ENCODE data around the gene RRAS2.
A peak's percentile ranks its signal among the peaks of the same experiment; 100 is the strongest.
"Not testable (repeated sequence)": the region's sequence is repeated elsewhere in the genome, so short reads cannot be mapped to it uniquely, and the experiment has no call there.

Gene RRAS2

DNA sequence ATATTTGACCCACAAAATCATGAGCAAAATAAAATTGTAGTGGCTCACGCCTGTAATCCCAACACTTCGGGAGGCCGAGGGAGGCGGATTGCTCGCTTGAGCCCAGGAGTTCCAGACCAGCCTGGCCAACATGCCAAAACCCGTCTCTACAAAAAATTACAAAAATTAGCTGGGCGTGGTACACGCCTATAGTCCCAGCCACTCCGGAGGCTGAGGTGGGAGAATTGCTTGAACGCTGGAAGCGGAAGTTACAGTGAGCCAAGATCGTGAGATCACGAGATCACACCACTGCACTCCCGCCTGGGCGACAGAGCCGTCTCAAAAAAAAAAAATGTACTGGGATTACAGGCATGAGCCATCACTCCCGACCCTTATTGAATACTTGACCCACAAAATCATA is 2.0 kb upstream of the RRAS2 start:
- H3K4me1 Mint-ChIP-seq, result peaks cover 24% of the 10 kb centered on the region
- ATAC-seq (ENCODE audit: low read depth) (no peak), DNase-seq (ENCODE audit: low spot score in 2 of 2) (no peak)
- no peak overlapping the region for H3K27ac Mint-ChIP-seq
- H3K36me3 Mint-ChIP-seq, result peaks cover 5% of the 10 kb centered on the region
- no peaks in the 10 kb centered on the region for H3K9me3 Mint-ChIP-seq
- no peak overlapping the region for H3K4me3 Mint-ChIP-seq
- no peaks in the 10 kb centered on the region for H3K27me3 Mint-ChIP-seq

- Mint-ChIP-seq H3K27ac (peak overlapping the region; percentile 61), H3K9me3 (no peaks in the 10 kb centered on the region), H3K27me3 (no peaks in the 10 kb centered on the region), H3K36me3 (peaks cover 8% of the 10 kb centered on the region), H3K4me3 (peak overlapping the region; percentile 80), H3K4me1 (peaks cover 29% of the 10 kb centered on the region)
- no peak for DNase-seq (ENCODE audit: low spot score in 2 of 2)
- no peak for ATAC-seq (ENCODE audit: low read depth)
Measured at GRCh38 chr11:14359501-14360031, 583 bp upstream of the RRAS2 start.

DNA sequence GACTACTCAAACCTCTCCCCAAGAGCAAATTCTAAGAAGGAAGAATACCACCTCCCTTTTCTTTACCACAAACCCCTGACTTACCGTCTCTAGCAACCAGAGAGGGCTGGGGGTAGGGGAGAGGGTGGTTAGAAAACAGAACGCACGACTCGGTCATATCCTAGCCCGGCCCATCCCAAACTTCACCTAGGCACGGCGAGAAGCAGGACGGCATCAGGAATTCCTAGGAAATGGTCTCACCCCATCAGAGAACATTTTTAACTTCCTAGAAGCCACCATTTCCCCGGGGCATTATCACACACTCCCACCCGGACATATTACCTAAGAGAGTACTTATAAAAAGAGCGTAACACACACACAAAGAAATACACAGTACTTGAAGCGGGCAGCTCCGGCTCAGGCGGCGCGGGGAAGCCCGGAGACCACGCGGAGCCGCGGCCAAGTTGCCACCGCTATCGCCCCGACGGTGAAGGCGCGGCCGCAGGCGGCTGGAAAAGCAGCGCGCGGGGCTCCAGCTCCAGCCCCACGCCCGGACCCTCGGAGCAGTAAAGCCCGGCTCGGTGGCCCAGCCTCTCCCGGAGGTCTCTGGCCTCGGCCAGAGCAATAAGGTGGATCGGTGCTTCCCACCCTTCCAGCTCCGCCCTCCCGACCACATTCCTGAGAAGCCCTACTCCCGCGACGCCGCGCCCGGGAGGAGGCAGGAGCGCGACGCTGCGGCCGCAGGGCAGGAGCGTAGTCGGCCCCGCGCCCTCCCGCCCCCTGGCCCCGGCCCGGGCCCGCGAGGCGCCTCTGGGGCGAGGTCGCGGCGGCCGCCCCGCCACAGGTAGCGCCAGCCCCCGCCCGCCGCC is 878 bp downstream of the RRAS2 start:
- ATAC-seq (ENCODE audit: low read depth) (peak; percentile 51), DNase-seq (ENCODE audit: low spot score in 2 of 2) (peak; percentile 40)
- Mint-ChIP-seq H3K27me3 (no peaks in the 10 kb centered on the region), H3K9me3 (no peaks in the 10 kb centered on the region), H3K4me3 (peak overlapping the region; percentile 98), H3K27ac (peak overlapping the region; percentile 99), H3K4me1 (peaks cover 37% of the 10 kb centered on the region), H3K36me3 (peaks cover 9% of the 10 kb centered on the region)

GRCh38 chr11:14356342-14356741 is 2.6 kb downstream of the RRAS2 start:
- ATAC-seq (ENCODE audit: low read depth), result no peak
- no peaks in the 10 kb centered on the region for H3K9me3 Mint-ChIP-seq
- peak overlapping the region; percentile 49 for H3K4me3 Mint-ChIP-seq
- H3K36me3 Mint-ChIP-seq, result peaks cover 9% of the 10 kb centered on the region
- peaks cover 41% of the 10 kb centered on the region for H3K4me1 Mint-ChIP-seq
- DNase-seq (ENCODE audit: low spot score in 2 of 2), result no peak
- peak overlapping the region; percentile 22 for H3K27ac Mint-ChIP-seq
- no peaks in the 10 kb centered on the region for H3K27me3 Mint-ChIP-seq

DNA sequence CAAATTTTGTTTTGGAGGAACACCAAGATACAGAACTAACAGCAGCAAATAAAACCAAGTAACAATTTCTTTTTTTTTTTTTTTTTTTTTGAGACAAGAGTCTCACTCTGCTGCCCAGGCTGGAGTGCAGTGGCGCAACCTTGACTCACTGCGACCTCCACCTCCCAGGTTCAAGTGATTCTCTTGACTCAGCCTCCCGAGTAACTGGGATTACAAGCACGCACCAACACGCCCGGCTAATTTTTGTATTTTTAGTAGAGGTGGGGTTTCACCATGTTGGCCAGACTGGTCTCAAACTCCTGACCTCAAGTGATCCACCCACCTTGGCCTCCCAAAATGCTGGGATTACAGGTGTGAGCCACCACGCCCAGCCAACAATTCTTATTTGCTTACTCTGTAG is 4.4 kb downstream of the RRAS2 start:
- H3K4me1 Mint-ChIP-seq, result peaks cover 47% of the 10 kb centered on the region
- H3K4me3 Mint-ChIP-seq; DNase-seq (ENCODE audit: low spot score in 2 of 2); H3K27me3 Mint-ChIP-seq; H3K9me3 Mint-ChIP-seq; ATAC-seq (ENCODE audit: low read depth): not testable (repeated sequence)
- peak overlapping the region; percentile 22 for H3K27ac Mint-ChIP-seq
- H3K36me3 Mint-ChIP-seq, result peaks cover 16% of the 10 kb centered on the region

DNA sequence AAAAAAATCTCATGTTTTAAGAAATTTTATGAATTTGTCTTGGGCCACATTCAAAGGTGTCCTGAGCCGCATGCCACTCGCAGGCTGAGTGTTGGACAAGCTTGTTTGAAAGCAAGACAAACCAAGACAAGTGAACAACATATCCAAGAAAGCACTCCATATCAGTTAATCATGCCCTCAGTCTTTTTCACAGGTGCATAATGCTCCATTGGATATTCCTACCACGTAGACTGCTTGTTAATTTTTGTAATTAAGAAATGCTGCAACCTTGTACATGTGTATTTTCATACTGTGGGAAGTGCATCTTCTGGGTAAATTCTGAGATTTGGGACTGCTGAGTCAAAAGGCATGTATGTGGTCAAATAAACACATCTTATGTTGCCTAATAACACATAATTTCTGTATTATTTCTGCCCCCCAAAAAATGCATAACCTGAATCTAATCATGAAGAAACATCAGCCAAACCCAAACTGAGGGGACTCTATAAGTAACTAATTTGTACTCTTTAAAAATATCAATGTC is 8.2 kb downstream of the RRAS2 start:
- H3K4me1 Mint-ChIP-seq, result peaks cover 32% of the 10 kb centered on the region
- peaks cover 17% of the 10 kb centered on the region for H3K36me3 Mint-ChIP-seq
- no peaks in the 10 kb centered on the region for H3K27me3 Mint-ChIP-seq
- no peak for DNase-seq (ENCODE audit: low spot score in 2 of 2)
- H3K27ac Mint-ChIP-seq, result peak overlapping the region; percentile 56
- peaks cover 2% of the 10 kb centered on the region for H3K9me3 Mint-ChIP-seq
- ATAC-seq (ENCODE audit: low read depth), result no peak
- H3K4me3 Mint-ChIP-seq, result no peak overlapping the region

DNA sequence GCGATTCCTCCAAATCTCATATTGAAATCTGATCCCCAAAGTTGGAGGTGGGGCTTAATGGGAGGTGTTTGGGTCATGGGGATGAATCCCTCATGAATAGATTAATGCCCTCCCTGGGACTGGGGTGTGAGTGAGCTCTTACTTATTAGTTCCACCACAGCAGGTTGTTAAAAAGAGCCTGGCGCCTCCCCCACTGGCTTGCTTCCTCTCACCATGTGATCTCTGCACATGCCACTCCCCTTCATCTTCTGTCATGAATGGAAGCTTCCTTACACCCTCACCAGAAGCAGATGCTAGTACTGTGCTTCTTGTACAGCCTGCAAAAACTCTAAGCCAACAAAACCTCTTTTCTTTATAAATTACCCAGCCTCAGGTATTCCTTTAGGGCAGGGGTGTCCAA is 8.8 kb downstream of the RRAS2 start:
- Mint-ChIP-seq H3K9me3 (peaks cover 2% of the 10 kb centered on the region), H3K36me3 (peaks cover 20% of the 10 kb centered on the region), H3K4me3 (peak overlapping the region; percentile 33), H3K27me3 (no peaks in the 10 kb centered on the region), H3K4me1 (peaks cover 35% of the 10 kb centered on the region), H3K27ac (peak overlapping the region; percentile 56)
- no peak for DNase-seq (ENCODE audit: low spot score in 2 of 2)
- peak; percentile 91 for ATAC-seq (ENCODE audit: low read depth)

DNA sequence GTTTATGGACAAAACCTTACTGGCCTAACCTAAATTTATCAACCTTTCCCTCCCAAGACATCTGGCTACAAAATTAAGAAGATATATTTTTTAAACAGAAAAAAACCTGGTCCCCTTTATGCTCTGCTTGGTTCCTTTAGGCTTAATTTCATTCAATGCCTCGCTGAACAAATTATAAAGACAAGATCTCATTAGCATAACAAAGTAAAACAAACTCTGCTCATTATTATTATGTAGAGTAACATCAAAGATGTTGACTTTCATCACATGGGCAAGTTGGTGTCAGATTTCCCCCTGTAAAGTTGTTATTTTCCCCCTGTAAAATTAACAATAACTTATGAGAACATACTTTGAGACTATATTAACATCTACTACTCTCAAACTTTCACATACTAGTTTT is 11.0 kb downstream of the RRAS2 start:
- no peak for DNase-seq (ENCODE audit: low spot score in 2 of 2)
- ATAC-seq (ENCODE audit: low read depth), result no peak
- peaks cover 2% of the 10 kb centered on the region for H3K9me3 Mint-ChIP-seq
- H3K27me3 Mint-ChIP-seq, result no peaks in the 10 kb centered on the region
- peaks cover 23% of the 10 kb centered on the region for H3K36me3 Mint-ChIP-seq
- H3K4me1 Mint-ChIP-seq, result peaks cover 35% of the 10 kb centered on the region
- H3K4me3 Mint-ChIP-seq, result no peak overlapping the region
- H3K27ac Mint-ChIP-seq, result peak overlapping the region; percentile 42

DNA sequence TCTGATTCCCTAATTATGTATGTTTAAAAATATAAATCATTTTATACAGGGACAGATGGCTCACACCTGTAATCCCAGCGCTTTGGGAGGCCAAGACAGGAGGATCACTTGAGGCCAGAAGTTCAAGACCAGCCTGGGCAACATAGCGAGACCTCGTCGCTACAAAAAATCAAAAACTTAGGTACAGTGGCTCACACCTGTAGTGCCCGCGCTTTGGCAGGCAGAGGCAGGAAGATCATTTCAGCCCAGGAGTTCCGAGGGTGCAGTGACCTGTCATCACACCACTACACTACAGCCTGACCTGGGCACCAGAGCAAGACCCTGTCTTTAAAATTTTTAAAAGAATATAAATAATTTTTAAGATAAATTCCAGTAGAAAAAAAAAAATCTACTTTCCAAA is 11.5 kb downstream of the RRAS2 start:
- peaks cover 36% of the 10 kb centered on the region for H3K4me1 Mint-ChIP-seq
- DNase-seq (ENCODE audit: low spot score in 2 of 2) (no peak), ATAC-seq (ENCODE audit: low read depth) (no peak)
- H3K36me3 Mint-ChIP-seq, result peaks cover 23% of the 10 kb centered on the region
- no peaks in the 10 kb centered on the region for H3K27me3 Mint-ChIP-seq
- no peak overlapping the region for H3K27ac Mint-ChIP-seq
- H3K9me3 Mint-ChIP-seq, result peaks cover 2% of the 10 kb centered on the region
- H3K4me3 Mint-ChIP-seq, result no peak overlapping the region

DNA sequence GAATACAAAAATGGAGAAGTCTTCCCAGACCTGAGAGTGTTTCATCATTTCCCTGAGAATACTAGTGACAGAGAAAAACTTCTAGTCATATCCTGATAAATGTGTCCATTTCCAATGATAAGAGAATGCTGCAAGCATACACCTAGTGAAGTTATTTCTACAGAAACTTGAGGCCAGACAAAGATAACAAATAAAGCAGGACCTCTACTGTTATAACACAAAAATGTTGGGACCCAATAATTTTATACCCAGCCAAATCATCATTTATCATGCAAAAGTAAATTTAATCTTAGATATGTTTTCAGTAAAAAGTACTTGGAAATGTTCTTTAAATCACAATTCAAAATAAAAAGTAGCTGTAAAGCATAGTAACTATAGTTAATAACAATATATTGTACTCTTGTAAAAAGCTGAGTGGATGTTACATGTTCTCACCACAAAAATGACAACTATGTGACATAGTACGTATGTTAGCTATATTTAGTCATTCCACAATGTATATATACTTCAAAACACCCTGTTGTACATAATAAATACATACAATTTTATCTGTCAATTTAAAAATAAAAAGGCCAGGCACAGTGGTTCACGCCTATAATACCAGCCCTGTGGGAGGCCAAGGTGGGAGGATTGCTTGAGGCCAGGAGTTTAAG is 12.6 kb downstream of the RRAS2 start:
- peaks cover 42% of the 10 kb centered on the region for H3K4me1 Mint-ChIP-seq
- no peak overlapping the region for H3K27ac Mint-ChIP-seq

DNA sequence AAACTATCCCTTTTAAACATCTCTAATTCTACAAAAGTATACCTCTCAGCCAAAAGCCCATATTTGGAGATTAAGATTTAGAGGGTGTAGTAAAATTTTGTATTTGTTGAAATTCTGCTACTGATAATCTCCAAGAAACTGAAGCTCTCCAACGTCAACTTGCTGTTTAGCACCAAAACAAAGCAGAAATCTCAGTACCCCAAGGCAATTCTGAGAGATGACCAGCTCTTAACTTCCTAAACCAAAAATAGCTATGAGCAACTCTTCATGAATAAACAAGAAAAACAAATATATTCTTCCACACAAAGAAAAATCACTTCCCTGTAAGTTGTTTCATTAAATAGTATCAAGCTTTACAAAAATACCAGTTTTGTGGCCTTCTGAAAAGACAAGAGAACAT is 13.3 kb downstream of the RRAS2 start:
- DNase-seq (ENCODE audit: low spot score in 2 of 2), result no peak
- Mint-ChIP-seq H3K4me3 (no peak overlapping the region), H3K4me1 (peaks cover 48% of the 10 kb centered on the region), H3K27ac (peak overlapping the region; percentile 62), H3K36me3 (peaks cover 23% of the 10 kb centered on the region), H3K27me3 (no peaks in the 10 kb centered on the region), H3K9me3 (peaks cover 2% of the 10 kb centered on the region)
- no peak for ATAC-seq (ENCODE audit: low read depth)

More for the DNA sequence above, 12.6 kb downstream of the RRAS2 start:
- H3K36me3 Mint-ChIP-seq, result peaks cover 23% of the 10 kb centered on the region
- peaks cover 2% of the 10 kb centered on the region for H3K9me3 Mint-ChIP-seq
- DNase-seq (ENCODE audit: low spot score in 2 of 2) (no peak), ATAC-seq (ENCODE audit: low read depth) (no peak)
- no peaks in the 10 kb centered on the region for H3K27me3 Mint-ChIP-seq
- H3K4me3 Mint-ChIP-seq, result no peak overlapping the region

DNA sequence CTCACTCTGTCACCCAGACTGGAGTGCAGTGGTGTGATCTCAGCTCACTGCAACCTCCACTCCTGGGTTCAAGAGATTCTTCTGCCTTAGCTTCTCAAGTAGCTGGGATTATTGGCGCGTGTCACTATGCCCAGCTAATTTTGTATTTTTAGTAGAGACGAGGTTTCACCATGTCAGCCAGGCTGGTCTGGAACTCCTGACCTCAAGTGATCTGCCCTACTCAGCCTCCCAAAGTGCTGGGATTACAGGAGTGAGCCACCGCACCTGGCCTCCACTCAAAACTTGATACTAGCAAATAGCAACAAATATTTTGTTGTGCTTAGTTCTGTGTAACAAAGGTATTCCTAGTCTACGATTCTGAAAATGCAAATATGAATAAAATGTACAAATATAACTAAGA is 14.0 kb downstream of the RRAS2 start:
- not testable (repeated sequence) for DNase-seq (ENCODE audit: low spot score in 2 of 2); H3K4me3 Mint-ChIP-seq; ATAC-seq (ENCODE audit: low read depth); H3K27me3 Mint-ChIP-seq; H3K9me3 Mint-ChIP-seq
- H3K27ac Mint-ChIP-seq, result peak overlapping the region; percentile 62
- H3K36me3 Mint-ChIP-seq, result peaks cover 19% of the 10 kb centered on the region
- peaks cover 47% of the 10 kb centered on the region for H3K4me1 Mint-ChIP-seq

DNA sequence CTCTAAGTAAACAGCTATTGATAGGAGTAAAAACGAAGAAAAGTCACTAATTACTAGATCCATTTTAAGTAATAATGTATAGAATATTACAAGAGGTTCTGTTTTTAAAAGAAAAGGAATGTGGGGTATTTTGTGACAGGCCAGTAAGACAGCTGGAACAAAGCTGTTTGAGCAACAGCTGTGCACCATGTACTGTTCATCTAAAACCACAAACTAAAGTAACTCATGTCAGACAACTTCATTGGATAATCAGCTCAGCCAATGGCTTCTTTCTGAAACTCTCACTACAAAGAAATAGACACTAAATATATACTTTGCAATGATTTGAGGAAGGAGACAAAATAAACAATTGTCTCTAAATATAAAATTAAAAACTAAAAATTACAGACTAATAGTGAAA is 16.1 kb downstream of the RRAS2 start:
- no peak for DNase-seq (ENCODE audit: low spot score in 2 of 2)
- H3K9me3 Mint-ChIP-seq, result peaks cover 2% of the 10 kb centered on the region
- H3K27me3 Mint-ChIP-seq, result no peaks in the 10 kb centered on the region
- H3K4me3 Mint-ChIP-seq, result no peak overlapping the region
- peaks cover 12% of the 10 kb centered on the region for H3K36me3 Mint-ChIP-seq
- H3K4me1 Mint-ChIP-seq, result peaks cover 44% of the 10 kb centered on the region
- peak; percentile 51 for ATAC-seq (ENCODE audit: low read depth)
- no peak overlapping the region for H3K27ac Mint-ChIP-seq

- H3K27ac Mint-ChIP-seq, result peak overlapping the region; percentile 83
- ATAC-seq (ENCODE audit: low read depth) (no peak), DNase-seq (ENCODE audit: low spot score in 2 of 2) (no peak)
- peak overlapping the region; percentile 65 for H3K4me3 Mint-ChIP-seq
- H3K4me1 Mint-ChIP-seq, result peaks cover 47% of the 10 kb centered on the region
- H3K36me3 Mint-ChIP-seq, result peaks cover 16% of the 10 kb centered on the region
- H3K9me3 Mint-ChIP-seq, result peaks cover 5% of the 10 kb centered on the region
- H3K27me3 Mint-ChIP-seq, result no peaks in the 10 kb centered on the region
Measured at GRCh38 chr11:14341968-14342367, 17.0 kb downstream of the RRAS2 start.

All from memory B cell (primary cell).